Heart left ventricle (tissue), 13 donors: Measurements from ENCODE around the gene PACRG.

Source experiments
- CTCF ChIP-seq, 12 donors: fragments of 200-600 bp; sonication (generic) in 4 of 12; IDR thresholded peaks; one replicate each; pipeline versions ENCODE4 v1.5.0 to v1.8.0; 2018 to 2022; ENCODE audit warnings: antibody characterized with exemption in 12 of 12, mild to moderate bottlenecking in 5 of 12
- POLR2A ChIP-seq, 2 donors: fragments of 450-650 bp; IDR thresholded peaks; one replicate each; pipeline ENCODE4 v1.6.1; 2017; ENCODE audit warnings: antibody characterized with exemption in 2 of 2, mild to moderate bottlenecking in 2 of 2, moderate library complexity in 2 of 2
- donor health status: ischemic (EF 13 %, LVEDD 7.1; RV severe dilation, severe dysfunction).
- donor health status: DM: no; HTN: yes; CAD: no.
- donor health status: DM: no; HTN: no; CAD: no.
- donor health status: ischemic (EF 25% LVEDD 6.9; RV normal size, moderate dysfunction).
- donor health status: ischemic (EF 25% LVEDD 5.7; RV mildly dilated, moderate dysfunction).
- donor health status: ischemic (EF 35%, LVEDD 5.7; RV mildly dilated, moderate dysfunction).
- donor health status: nonischemic (EF 11% LVEDD 7.7; RV severe dilation, severe dysfunction).
- donor health status: DM: yes; HTN: yes; CAD: no.
- donor health status: PGD.
- donor health status: ischemic (EF 29% LVEDD 5.4; RV normal size, mild dysfunction).
- donor health status: nonischemic (EF 23%, LVEDD 6.1; RV moderate dilation, normal function).

GRCh38 chr6:162705736-162706135, 22.0 kb upstream of the PACRG start:
- TF ChIP-seq CTCF (IDR thresholded peaks at IDR 0.05) (no peak), POLR2A (IDR thresholded peaks at IDR 0.05) (no peak)
